GM12878 (cell line): ENCODE results near the gene RASSF4. TPM values are rescaled to one million over a fixed set of nuclear protein-coding genes. Genes with fewer than 3 reads are reported as not detected.

ENCODE experiments used
- ATAC-seq: fragments of 200-7000 bp; cut with Tn5 transposase; 3 replicates; pipeline ENCODE4 v1.9.1; 2020; ENCODE audit warnings: mild to moderate bottlenecking, moderate library complexity
- BruUV-seq: library from RNA; stranded (reverse); fragments of 400-500 nt; replicated peaks from 2 replicates; lab custom pipeline; 2021; lab: Mats Ljungman, UMichigan
- CTCF ChIA-PET: fragments of 300-600 bp; sonication (Branson Sonifier 250); formaldehyde crosslinking; extraction: SDS; loops from one replicate; lab custom pipeline; 2021; ENCODE audit warnings: inconsistent platforms; lab: Yijun Ruan, JAX
- POLR2A ChIA-PET: fragments of 350-600 bp; formaldehyde crosslinking; extraction: SDS; loops from one replicate; lab custom pipeline; 2021; ENCODE audit warnings: inconsistent platforms; lab: Charles Lee
- RAD21 ChIA-PET: fragments of 300-600 bp; sonication (Branson Sonifier 250); formaldehyde crosslinking; loops from one replicate; lab custom pipeline; 2023; ENCODE audit warnings: antibody characterized with exemption; ENCODE audit not compliant: unreplicated experiment; lab: Charles Lee
- SMC1A ChIA-PET: fragments of 300-600 bp; sonication (Branson Sonifier 250); formaldehyde crosslinking; loops from one replicate; lab custom pipeline; 2023; ENCODE audit not compliant: unreplicated experiment, uncharacterized antibody; lab: Charles Lee
- DNase-seq: peaks from one replicate; pipeline ENCODE4 v3.0.0-alpha.2; 2011; ENCODE audit warnings: low read depth, low spot score
- FAIRE-seq: peaks from 3 replicates; lab custom pipeline; 2011; peaks lifted over from hg19 to GRCh38; lab: Jason Lieb, UNC
- H2AFZ ChIP-seq: 2 replicates; pipeline ENCODE4 v1.6.0; 2011; ENCODE audit warnings: low read depth, low read length, control low read depth; ENCODE audit not compliant: control insufficient read depth
- H3K27ac ChIP-seq: 2 replicates; pipeline ENCODE4 v1.5.1; 2011; ENCODE audit warnings: control low read depth; ENCODE audit not compliant: control insufficient read depth, insufficient read depth
- H3K27me3 ChIP-seq, 2 experiments: replicated peaks in 1 of 2; 2 replicates each; pipeline versions ENCODE4 v1.6.0 to v1.6.1; 2011; ENCODE audit warnings: low read length in 1 of 2; ENCODE audit not compliant: control insufficient read depth in 2 of 2, insufficient read depth in 2 of 2
- H3K36me3 ChIP-seq, 2 experiments: 2 replicates each; pipeline ENCODE4 v1.5.1; 2011; ENCODE audit warnings: low read length in 1 of 2; ENCODE audit not compliant: control insufficient read depth in 2 of 2, insufficient read depth in 2 of 2
- H3K4me1 ChIP-seq: 2 replicates; pipeline ENCODE4 v1.6.1; 2011; ENCODE audit warnings: mild to moderate bottlenecking, low read length, moderate library complexity, mixed read lengths; ENCODE audit not compliant: control insufficient read depth, insufficient read depth
- H3K4me2 ChIP-seq: 2 replicates; pipeline ENCODE4 v1.6.0; 2011; ENCODE audit warnings: control low read depth; ENCODE audit not compliant: control insufficient read depth, insufficient read depth
- H3K4me3 ChIP-seq: fragments of 200-600 bp; sonication (generic); 2 replicates; pipeline ENCODE4 v1.5.1; 2016
- H3K79me2 ChIP-seq: 2 replicates; pipeline ENCODE4 v1.6.0; 2011; ENCODE audit warnings: low read length; ENCODE audit not compliant: control insufficient read depth, insufficient read depth
- H3K9ac ChIP-seq: 2 replicates; pipeline ENCODE4 v1.8.0; 2011; ENCODE audit warnings: low read length, control low read depth, mixed read lengths; ENCODE audit not compliant: control insufficient read depth, insufficient read depth
- H3K9me3 ChIP-seq: replicated peaks from 3 replicates; pipeline ENCODE4 v1.5.1; 2011; ENCODE audit warnings: mild to moderate bottlenecking, low read length; ENCODE audit not compliant: control insufficient read depth, insufficient read depth
- H4K20me1 ChIP-seq: 2 replicates; pipeline ENCODE4 v1.6.0; 2011; ENCODE audit not compliant: control insufficient read depth, insufficient read depth
- CREB1 ChIP-seq: IDR thresholded peaks from 2 replicates; pipeline ENCODE4 v1.6.1; 2012; ENCODE audit warnings: low read depth, mild to moderate bottlenecking, inconsistent platforms
- DPF2 ChIP-seq: fragments of 450-650 bp; IDR thresholded peaks from 2 replicates; pipeline ENCODE4 v1.6.1; 2017; ENCODE audit warnings: mild to moderate bottlenecking
- EZH2 ChIP-seq: IDR thresholded peaks from 2 replicates; pipeline ENCODE4 v1.6.1; 2012; ENCODE audit warnings: low read depth, mild to moderate bottlenecking, control low read depth, inconsistent platforms, low read length, borderline replicate concordance; ENCODE audit not compliant: control insufficient read depth
- FOXK2 ChIP-seq: fragments of 450-650 bp; IDR thresholded peaks from 2 replicates; pipeline ENCODE4 v1.6.1; 2017; ENCODE audit warnings: mild to moderate bottlenecking, moderate library complexity
- HDAC6 ChIP-seq: fragments of 200-600 bp; sonication (generic); IDR thresholded peaks from one replicate; pipeline ENCODE4 v1.8.0; 2017; ENCODE audit warnings: antibody characterized with exemption; ENCODE audit not compliant: unreplicated experiment
- JUNB ChIP-seq: IDR thresholded peaks from 2 replicates; pipeline ENCODE4 v1.6.1; 2016; ENCODE audit warnings: antibody characterized with exemption, mild to moderate bottlenecking
- NRF1 ChIP-seq: conservative IDR thresholded peaks from 2 replicates; pipeline ENCODE4 v1.6.1; 2011; ENCODE audit warnings: mild to moderate bottlenecking, low read depth, low read length, improper control_type of control experiment
- TCF7 ChIP-seq: IDR thresholded peaks from 2 replicates; pipeline ENCODE4 v1.6.1; 2014; ENCODE audit warnings: antibody characterized with exemption, borderline replicate concordance
- WGBS: methylation state at CpG from one replicate; pipeline ENCODE4 v1.1.6; 2016; ENCODE audit warnings: low lambda C conversion rate; ENCODE audit not compliant: insufficient replicate concordance, insufficient coverage; ENCODE audit errors: missing lambda C conversion rate; 5-methylcytosine and 5-hydroxymethylcytosine counted together
- in situ Hi-C: fragments of 300-500 bp; cut with MboI; formaldehyde crosslinking; loops from 9 replicates; pipeline ENCODE4 v1.14.3; 2018; ENCODE audit warnings: mixed read lengths
- intact Hi-C: fragments of 100-400 bp; cut with micrococcal nuclease; formaldehyde crosslinking; loops from one replicate; pipeline ENCODE4 v1.14.2; 2022; ENCODE audit not compliant: unreplicated experiment
- polyA plus RNA-seq, 11 experiments: library from polyadenylated mRNA; depleted of rRNA in 4 of 11; unstranded in 6 of 11; stranded (reverse) in 5 of 11; fragments of >200 nt; fragmentation: Nextera tagmentation in 4 of 11; fragmentation: Illumina TruSeq in 1 of 11; extraction: Ambion mirVana in 4 of 11; extraction: Trizol in 1 of 11; gene quantifications; 1 replicate in 1 of 11; 2 replicates in 10 of 11; pipeline versions ENCODE4 v1.2.1 to v1.2.3, GENCODE V29; 2011 to 2016; ENCODE audit warnings: inconsistent platforms in 2 of 11, missing spikeins in 2 of 11, low read depth in 1 of 11
- total RNA-seq, 4 experiments: library from RNA; depleted of rRNA in 3 of 4; stranded (reverse); fragments of >200 nt in 3 of 4; fragmentation: Illumina TruSeq in 1 of 4; extraction: Trizol in 1 of 4; gene quantifications; 2 replicates each; pipeline versions ENCODE4 v1.2.1 to v1.2.3, GENCODE V29; 2013 to 2021
- TF ChIP-seq, protein P1 (sequence below): IDR thresholded peaks from 2 replicates; pipeline ENCODE4 v1.6.1; 2011; ENCODE audit warnings: mild to moderate bottlenecking, low read depth, low read length, moderate library complexity; ENCODE audit not compliant: insufficient replicate concordance

The RASSF4 gene
- total and polyA plus RNA-seq, 10 of the 15 experiments (the other 5 are each of a cell fraction or from before 2014, with no cell fraction given), result 3.7 to 71.1 (median 16.8) TPM

DNA sequence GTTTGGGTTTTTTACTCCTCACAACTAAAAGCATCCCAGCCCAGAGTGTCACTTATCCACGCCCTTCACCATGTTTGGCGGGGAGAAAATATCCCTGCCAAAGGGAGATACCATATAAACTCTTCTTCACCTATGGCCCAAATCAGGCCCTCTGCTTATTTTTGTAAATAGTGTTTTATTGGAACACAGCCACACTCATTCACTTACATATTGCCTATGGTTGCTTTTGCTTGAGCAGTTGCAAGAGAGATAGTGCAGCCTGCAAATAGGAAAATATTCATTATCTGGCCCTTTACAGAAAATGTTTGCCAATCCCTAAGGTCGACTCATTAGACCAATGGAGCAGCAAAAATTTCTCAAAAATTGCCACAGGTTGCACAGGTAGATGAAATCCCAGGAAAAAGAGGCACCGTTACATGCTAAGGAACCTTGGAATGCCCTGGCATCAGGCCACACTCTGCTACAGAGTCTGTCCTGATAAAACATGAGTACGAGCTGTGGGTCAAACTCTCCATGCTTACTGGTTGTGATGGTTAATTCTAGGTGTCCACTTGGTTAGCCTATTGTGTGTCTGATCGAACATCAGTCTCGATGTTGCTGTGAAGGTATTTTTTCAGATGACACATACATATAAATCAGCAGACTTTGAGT is 7.9 kb upstream of the RASSF4 start:
- no peaks in the 10 kb centered on the region for H3K36me3 ChIP-seq
- no peaks in the 10 kb centered on the region; the same call in 1 of the 2 replicates for H3K79me2 ChIP-seq
- H3K4me2 ChIP-seq, result no peak overlapping the region
- H3K4me3 ChIP-seq, result no peak overlapping the region
- H4K20me1 ChIP-seq, result no peaks in the 10 kb centered on the region
- H3K9ac ChIP-seq, result no peak overlapping the region
- no peak overlapping the region for H3K27ac ChIP-seq
- ChIA-PET SMC1A (interaction anchor here (1.4 to 3.4 kb wide), 3 partner anchors 11 to 29 kb away, joined by 3 to 22 read pairs (median 10); no protein-coding TSS in a partner anchor), CTCF (interaction anchor here (2.4 to 6.8 kb wide), 3 partner anchors 14 to 22 kb away, joined by 14 to 80 read pairs (median 40); no protein-coding TSS in a partner anchor), RAD21 (interaction anchor here (1.5 to 7.5 kb wide), 2 partner anchors 22 to 29 kb away, joined by 4 to 36 read pairs; no protein-coding TSS in a partner anchor), POLR2A (interaction anchor here (1.4 to 8.5 kb wide), 4 partner anchors 10 to 22 kb away, joined by 3 to 174 read pairs (median 6); partner anchors contain the start of gene RASSF4)
- WGBS, result 85% methylated on average over 7 of the region's 7 CpGs
- FAIRE-seq, result no peak
- no TSS peak for BruUV-seq
- in situ Hi-C loops (loop anchor here (25.0 kb wide), 1 partner anchor 1789 kb away; no protein-coding TSS in a partner anchor), intact Hi-C loops (no loop called here)
- H3K27me3 ChIP-seq, result no peaks in the 10 kb centered on the region
- DNase-seq, result no peak
- peaks cover 41% of the 10 kb centered on the region for H3K4me1 ChIP-seq
- TF ChIP-seq HDAC6 (no peak), CREB1 (no peak), FOXK2 (no peak), TCF7 (no peak), DPF2 (no peak), NRF1 (no peak), EZH2 (no peak), JUNB (no peak)
- TF ChIP-seq, protein P1, sequence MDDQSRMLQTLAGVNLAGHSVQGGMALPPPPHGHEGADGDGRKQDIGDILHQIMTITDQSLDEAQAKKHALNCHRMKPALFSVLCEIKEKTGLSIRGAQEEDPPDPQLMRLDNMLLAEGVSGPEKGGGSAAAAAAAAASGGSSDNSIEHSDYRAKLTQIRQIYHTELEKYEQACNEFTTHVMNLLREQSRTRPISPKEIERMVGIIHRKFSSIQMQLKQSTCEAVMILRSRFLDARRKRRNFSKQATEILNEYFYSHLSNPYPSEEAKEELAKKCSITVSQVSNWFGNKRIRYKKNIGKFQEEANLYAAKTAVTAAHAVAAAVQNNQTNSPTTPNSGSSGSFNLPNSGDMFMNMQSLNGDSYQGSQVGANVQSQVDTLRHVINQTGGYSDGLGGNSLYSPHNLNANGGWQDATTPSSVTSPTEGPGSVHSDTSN, result no peak
- H2AFZ ChIP-seq, result no peak overlapping the region
- no peaks in the 10 kb centered on the region for H3K9me3 ChIP-seq
- no peak for ATAC-seq
